Upper lobe of right lung (tissue), 1 donor: ENCODE measurements around the gene NFKBIE. TPM values are rescaled to one million over a fixed set of nuclear protein-coding genes. Genes with fewer than 3 reads are reported as not detected.

Experiments used
- ATAC-seq: fragments of 200-7000 bp; cut with Tn5 transposase; one replicate; pipeline ENCODE4 v1.9.1; 2020; ENCODE audit warnings: mild to moderate bottlenecking, moderate library complexity
- DNase-seq: peaks from one replicate; pipeline ENCODE4 v3.0.0-alpha.2; 2020
- H3K27ac ChIP-seq: fragments of 200-600 bp; one replicate; pipeline ENCODE4 v1.8.0; 2022
- H3K27me3 ChIP-seq: fragments of 200-600 bp; one replicate; pipeline ENCODE4 v1.8.0; 2022; ENCODE audit warnings: mild to moderate bottlenecking
- H3K36me3 ChIP-seq: fragments of 200-600 bp; one replicate; pipeline ENCODE4 v1.8.0; 2022
- H3K4me1 ChIP-seq: fragments of 200-600 bp; one replicate; pipeline ENCODE4 v1.8.0; 2022
- H3K4me3 ChIP-seq: fragments of 200-600 bp; one replicate; pipeline ENCODE4 v1.8.0; 2022; ENCODE audit warnings: mild to moderate bottlenecking
- H3K9me3 ChIP-seq: fragments of 200-600 bp; one replicate; pipeline ENCODE4 v1.8.0; 2022
- CTCF ChIP-seq: fragments of 200-600 bp; IDR thresholded peaks from one replicate; pipeline ENCODE4 v1.8.0; 2022; ENCODE audit warnings: antibody characterized with exemption
- intact Hi-C: fragments of 100-400 bp; cut with DNase I; formaldehyde crosslinking; loops from one replicate; pipeline ENCODE4 v1.11.0; 2022
- total RNA-seq: library from RNA; stranded (reverse); fragmentation: NEBNext Ultra II Directional; extraction: Animal tissue kit (Norgen Biotek cat#: 25700); gene quantifications from one replicate; pipeline ENCODE4 v1.2.1, GENCODE V29; 2021
- donor health status: DM: no; HTN: yes; CAD: no; lungs with severe emphysema.

NFKBIE gene
- total RNA-seq, 1 donor from 2014 or later = 7.1 TPM

DNA sequence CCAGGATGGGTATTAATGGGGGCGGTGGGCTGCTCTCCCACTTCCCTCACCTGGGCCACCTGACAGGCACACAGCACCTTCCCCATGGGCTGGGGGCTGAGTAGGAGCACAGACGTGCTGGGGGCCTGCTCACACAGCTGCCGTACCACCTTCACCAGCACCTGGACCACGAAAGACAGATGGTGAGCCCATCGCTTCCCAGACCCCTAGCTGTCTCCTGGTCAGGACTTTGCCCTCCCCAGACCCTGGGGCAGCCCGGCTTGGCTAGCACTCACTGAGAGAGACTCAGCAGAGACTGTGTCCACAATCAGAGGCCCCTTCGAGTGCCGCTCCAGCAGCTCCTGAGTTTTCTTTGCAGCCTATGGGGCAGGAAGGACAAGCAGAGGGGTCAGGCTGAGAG, 35.8 kb upstream of the NFKBIE start:
- no peak for ATAC-seq

GRCh38 chr6:44300292-44300823, 35.0 kb upstream of the NFKBIE start:
- Histone ChIP-seq H3K27ac (no peak overlapping the region), H3K4me3 (no peak overlapping the region), H3K4me1 (peaks cover 10% of the 10 kb centered on the region), H3K27me3 (peaks cover 33% of the 10 kb centered on the region), H3K9me3 (no peaks in the 10 kb centered on the region), H3K36me3 (peaks cover 37% of the 10 kb centered on the region)
- no peak for ATAC-seq
- intact Hi-C loops = no loop called here
- DNase-seq = no peak
- no peak for TF ChIP-seq CTCF

More for the DNA sequence above, 35.8 kb upstream of the NFKBIE start:
- H3K9me3 ChIP-seq = no peaks in the 10 kb centered on the region
- no peak for TF ChIP-seq CTCF
- peaks cover 44% of the 10 kb centered on the region for H3K36me3 ChIP-seq
- H3K27me3 ChIP-seq = peaks cover 26% of the 10 kb centered on the region
- intact Hi-C loops = no loop called here
- no peak overlapping the region for H3K4me3 ChIP-seq
- no peak for DNase-seq
- no peak overlapping the region for H3K27ac ChIP-seq
- H3K4me1 ChIP-seq = peaks cover 10% of the 10 kb centered on the region

- DNase-seq (no peak), ATAC-seq (no peak)
- Histone ChIP-seq H3K27me3 (peaks cover 47% of the 10 kb centered on the region), H3K9me3 (no peaks in the 10 kb centered on the region), H3K4me3 (no peak overlapping the region), H3K36me3 (peaks cover 22% of the 10 kb centered on the region), H3K4me1 (peaks cover 10% of the 10 kb centered on the region), H3K27ac (no peak overlapping the region)
- intact Hi-C loops = no loop called here
- no peak for TF ChIP-seq CTCF
These were observed 33.5 kb upstream of the NFKBIE start for GRCh38 chr6:44298864-44299263.

- peaks cover 53% of the 10 kb centered on the region for H3K27me3 ChIP-seq
- H3K36me3 ChIP-seq = peaks cover 15% of the 10 kb centered on the region
- ATAC-seq (no peak), DNase-seq (no peak)
- TF ChIP-seq CTCF = no peak
- H3K9me3 ChIP-seq = no peaks in the 10 kb centered on the region
- no peak overlapping the region for H3K27ac ChIP-seq
- H3K4me3 ChIP-seq = no peak overlapping the region
- intact Hi-C loops = no loop called here
- peaks cover 10% of the 10 kb centered on the region for H3K4me1 ChIP-seq
These were observed 32.9 kb upstream of the NFKBIE start for GRCh38 chr6:44298055-44298803.

DNA sequence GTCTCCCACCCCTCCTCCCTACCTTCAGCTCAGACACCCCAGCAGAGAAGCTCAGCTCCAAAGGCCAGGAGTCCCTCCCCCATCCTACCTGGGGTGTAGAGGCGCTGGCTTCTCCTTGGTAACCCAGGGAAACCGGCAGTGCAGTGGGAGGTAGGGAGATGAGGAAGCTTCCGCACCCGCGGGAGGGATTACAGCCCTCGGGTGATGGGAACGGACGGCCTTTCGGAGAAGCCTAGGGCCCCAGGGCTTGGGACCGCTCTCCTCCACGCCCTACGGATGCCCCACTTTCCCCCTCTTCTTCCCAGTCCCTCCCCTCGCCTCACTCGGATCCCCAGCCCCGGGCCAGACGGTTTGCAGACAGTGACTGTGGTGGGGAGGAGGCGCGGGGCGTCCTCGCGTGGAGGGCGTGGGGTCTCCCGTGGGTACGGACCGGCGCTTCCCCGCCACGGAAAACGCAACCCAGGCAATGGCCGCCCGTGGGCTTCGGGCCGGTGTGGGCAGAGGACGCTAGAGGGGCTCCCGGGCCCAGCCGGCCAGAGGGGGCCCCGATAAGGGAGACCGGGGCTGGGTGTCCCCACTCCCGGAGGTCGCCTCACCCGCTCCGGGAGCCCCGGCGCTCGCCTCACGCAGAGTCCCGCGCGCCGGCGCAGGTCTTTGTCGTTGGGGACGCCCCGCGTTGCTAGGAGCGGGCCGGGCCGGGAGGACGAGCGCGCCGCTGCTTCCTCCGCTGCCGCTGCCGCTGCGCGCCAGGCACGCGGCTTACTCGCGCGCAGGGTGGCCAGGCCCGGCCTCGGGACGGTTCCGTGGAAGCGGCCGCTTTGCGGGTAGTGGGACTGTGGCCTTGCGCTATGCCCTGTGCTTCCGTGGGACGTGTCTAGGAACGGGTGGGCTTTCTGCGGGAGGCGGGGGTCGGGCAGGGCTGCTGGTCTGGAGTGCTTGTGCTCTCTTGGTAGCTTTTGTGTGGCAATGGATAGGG, 32.0 kb upstream of the NFKBIE start:
- Histone ChIP-seq H3K27ac (no peak overlapping the region), H3K36me3 (peaks cover 7% of the 10 kb centered on the region), H3K4me3 (peak overlapping the region; percentile 46), H3K4me1 (peaks cover 10% of the 10 kb centered on the region), H3K9me3 (no peaks in the 10 kb centered on the region), H3K27me3 (peaks cover 58% of the 10 kb centered on the region)
- no peak for DNase-seq
- no peak for TF ChIP-seq CTCF
- peak; percentile 69 for ATAC-seq
- intact Hi-C loops = no loop called here
